HFF-Myc (cell line): ENCODE results near the gene PPM1M.

Experiments
- DNase-seq: peaks from one replicate; pipeline ENCODE4 v3.0.0-alpha.2; 2011; ENCODE audit warnings: low read depth; ENCODE audit errors: extremely low read depth
- H3K4me3 ChIP-seq: replicated peaks from 2 replicates; pipeline ENCODE4 v1.5.1; 2011; ENCODE audit warnings: low read depth, mild to moderate bottlenecking, control low read depth, low read length
- TF ChIP-seq, protein P1 (sequence below): IDR thresholded peaks from 2 replicates; pipeline ENCODE4 v1.5.1; 2012; ENCODE audit warnings: mild to moderate bottlenecking, low read depth, low read length, control low read depth; ENCODE audit errors: missing control alignments

Gene PPM1M

DNA sequence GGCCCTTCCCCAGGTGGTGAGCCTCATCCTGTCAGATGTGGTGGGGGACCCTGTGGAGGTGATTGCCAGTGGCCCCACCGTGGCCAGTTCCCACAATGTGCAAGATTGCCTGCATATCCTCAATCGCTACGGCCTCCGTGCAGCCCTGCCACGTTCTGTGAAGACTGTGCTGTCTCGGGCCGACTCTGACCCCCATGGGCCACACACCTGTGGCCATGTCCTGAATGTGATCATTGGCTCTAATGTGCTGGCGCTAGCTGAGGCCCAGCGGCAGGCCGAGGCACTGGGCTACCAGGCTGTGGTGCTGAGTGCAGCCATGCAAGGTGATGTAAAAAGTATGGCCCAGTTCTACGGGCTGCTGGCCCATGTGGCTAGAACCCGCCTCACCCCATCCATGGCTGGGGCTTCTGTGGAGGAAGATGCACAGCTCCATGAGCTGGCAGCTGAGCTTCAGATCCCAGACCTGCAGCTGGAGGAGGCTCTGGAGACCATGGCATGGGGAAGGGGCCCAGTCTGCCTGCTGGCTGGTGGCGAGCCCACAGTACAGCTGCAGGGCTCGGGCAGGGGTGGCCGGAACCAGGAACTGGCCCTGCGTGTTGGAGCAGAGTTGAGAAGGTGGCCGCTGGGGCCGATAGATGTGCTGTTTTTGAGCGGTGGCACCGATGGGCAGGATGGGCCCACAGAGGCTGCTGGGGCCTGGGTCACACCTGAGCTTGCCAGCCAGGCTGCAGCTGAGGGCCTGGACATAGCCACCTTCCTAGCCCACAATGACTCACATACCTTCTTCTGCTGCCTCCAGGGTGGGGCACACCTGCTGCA is 46.9 kb downstream of the PPM1M start:
- TF ChIP-seq, protein P1, sequence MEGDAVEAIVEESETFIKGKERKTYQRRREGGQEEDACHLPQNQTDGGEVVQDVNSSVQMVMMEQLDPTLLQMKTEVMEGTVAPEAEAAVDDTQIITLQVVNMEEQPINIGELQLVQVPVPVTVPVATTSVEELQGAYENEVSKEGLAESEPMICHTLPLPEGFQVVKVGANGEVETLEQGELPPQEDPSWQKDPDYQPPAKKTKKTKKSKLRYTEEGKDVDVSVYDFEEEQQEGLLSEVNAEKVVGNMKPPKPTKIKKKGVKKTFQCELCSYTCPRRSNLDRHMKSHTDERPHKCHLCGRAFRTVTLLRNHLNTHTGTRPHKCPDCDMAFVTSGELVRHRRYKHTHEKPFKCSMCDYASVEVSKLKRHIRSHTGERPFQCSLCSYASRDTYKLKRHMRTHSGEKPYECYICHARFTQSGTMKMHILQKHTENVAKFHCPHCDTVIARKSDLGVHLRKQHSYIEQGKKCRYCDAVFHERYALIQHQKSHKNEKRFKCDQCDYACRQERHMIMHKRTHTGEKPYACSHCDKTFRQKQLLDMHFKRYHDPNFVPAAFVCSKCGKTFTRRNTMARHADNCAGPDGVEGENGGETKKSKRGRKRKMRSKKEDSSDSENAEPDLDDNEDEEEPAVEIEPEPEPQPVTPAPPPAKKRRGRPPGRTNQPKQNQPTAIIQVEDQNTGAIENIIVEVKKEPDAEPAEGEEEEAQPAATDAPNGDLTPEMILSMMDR, result no peak

DNA sequence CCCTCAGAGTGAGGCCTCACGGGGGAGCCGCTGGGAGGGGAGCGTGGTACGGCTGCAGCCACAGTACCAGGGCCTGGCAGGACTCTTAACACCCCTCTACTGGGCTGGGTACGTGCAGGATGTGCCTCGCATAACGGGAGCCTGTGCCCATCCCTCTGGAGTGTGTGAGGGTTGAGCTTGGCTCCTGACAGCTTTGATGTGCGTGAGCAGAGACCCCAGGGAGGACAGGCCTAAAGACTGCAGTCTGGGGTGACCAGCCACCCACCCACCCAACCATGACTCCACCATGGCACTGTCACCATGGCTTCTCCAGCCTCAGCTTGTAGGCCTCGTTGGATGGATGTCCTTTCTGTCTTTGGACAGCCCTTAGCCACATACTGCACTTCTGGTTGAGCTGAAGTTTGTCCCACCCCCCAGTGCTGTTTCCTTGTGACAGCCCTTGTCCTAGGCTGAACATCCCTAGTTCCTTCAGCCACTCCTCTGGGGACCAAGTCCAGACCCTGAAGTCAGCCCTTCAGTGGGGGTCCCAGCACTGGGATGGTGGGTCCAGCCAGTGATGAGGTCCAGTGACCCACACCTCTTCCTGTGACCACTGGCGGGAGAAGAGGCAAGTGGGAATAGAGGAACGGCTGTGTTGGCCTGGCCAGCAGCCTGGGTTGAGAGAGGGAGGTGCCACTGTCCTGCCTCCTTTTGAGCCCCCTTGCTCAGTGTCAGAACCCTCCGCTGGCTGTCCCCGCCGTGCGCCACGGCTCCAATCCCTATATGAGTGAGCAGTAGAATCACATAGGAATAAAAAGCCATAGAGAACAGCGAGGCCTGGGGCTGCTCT is 48.1 kb downstream of the PPM1M start:
- no peak overlapping the region for H3K4me3 ChIP-seq
- DNase-seq, result no peak
- TF ChIP-seq, protein P1, result no peak

More for the DNA sequence above, 46.9 kb downstream of the PPM1M start:
- no peak overlapping the region for H3K4me3 ChIP-seq
- DNase-seq, result no peak

DNA sequence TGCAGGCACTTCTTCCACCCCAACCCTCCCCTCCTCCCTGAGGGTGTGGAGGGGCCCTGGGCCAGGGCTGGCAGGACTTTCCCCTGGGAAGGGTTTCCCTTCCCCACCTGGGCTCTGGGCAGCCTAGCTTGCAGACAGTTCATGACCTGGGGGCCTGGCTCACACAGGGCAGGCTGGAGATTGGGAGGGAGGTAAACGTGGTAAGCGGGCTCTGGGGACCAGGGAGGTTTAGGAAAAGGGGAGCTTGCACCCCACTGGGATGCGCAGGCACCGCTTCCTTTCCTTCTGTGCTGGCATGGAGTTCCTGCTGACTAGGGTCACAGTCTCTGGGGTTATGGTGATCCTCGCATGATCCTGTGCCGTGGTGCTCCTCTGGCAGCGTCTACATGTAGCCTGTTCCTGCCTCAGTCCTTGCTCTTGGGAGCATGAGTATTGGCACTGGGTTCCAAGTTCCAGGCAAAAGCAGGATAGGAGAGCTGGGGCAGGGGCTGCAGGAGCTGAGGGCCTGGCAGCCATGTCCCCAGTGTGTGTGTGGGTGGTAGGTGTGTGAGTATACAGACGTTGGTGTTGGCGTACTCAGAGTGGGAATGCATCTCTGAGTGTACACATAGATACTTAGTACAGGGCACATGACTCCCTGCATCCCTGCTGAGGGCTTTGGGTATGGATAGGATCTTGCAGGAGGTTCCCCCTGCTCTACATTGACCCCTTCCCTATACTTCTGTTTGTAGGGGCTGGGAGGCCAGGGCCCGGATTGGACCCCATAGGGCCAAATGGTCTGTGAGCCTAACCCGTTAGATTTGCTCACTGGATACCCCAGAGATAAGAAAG is 49.0 kb downstream of the PPM1M start:
- no peak overlapping the region for H3K4me3 ChIP-seq
- no peak for DNase-seq
- TF ChIP-seq, protein P1, result no peak

DNA sequence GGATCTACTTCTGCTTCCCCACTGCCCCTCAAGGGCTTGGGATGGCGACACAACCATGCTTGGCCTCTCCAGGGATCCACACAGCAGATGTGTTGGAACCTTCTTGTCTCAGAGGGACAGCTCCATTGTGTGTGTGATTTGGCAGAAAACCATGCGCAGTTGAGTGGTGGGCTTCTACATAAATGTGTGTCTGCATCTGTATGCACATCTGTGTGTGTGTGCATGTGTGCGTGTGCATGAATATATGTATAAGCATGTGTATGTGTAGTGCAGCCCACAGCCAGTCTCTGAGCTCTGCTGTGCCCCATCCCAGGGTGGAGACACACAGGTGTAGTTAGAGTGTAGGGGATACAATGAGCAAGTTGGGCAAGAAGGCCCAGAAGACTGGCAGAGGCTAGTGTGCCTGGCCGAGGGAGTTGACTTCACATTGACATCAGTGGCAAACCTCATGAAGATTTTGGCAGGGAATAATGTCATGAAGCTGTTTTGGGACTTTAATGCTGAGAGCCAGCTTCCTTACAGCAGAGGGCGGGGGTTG is 50.2 kb downstream of the PPM1M start:
- H3K4me3 ChIP-seq, result no peak overlapping the region
- no peak for DNase-seq
- TF ChIP-seq, protein P1, result no peak

DNA sequence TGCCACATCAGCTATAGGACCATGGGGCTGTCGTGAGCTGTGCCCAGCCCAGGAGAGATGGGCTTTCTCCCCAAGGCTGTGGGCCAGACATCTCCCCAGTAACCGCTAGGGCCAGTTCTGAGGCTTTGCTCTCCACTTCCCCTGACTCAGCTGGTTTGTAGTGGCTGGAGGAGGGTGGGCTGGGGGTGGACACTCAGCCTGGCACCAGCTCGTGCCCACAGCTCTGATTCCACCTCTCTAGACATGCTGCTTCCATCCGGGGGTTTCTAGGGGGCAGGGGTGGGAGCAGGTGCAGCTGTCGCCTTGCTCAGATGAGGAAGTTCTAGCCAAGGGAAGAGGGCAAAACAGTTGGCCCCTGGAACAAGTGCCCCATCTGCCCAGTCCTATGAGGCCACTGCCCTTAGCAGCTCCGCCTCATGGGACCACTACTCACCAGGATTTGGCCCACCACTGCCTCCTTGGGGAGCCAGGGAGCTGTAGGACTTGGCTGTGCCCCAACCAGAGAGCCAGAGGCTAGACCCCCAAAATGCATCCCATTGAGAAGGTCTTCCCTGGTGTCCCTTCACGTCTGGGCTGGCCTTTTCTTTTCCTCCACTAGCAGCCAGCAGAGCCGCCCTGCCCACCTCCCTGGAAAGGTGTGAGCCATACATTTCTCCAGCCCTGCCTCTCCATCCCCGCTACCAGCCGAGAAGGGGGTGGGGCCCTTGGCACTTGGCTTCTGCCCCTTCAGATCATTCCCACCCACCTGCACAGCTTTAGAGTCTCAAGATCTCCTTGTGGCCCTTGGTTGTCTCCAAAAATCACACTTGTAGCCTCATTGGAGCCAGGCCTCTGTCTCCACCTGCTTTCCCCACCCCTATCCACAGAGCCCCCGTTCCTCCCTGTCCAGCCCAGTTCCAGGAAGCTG is 51.9 kb downstream of the PPM1M start:
- TF ChIP-seq, protein P1, result no peak
- DNase-seq, result no peak
- H3K4me3 ChIP-seq, result no peak overlapping the region
